HEK293T (cell line): ENCODE measurements around the gene LGI2.

Experiments
- CTCF ChIA-PET: fragments of 350-600 bp; formaldehyde crosslinking; extraction: SDS; loops from one replicate; lab custom pipeline; 2021; ENCODE audit warnings: antibody characterized with exemption, inconsistent platforms; lab: Yijun Ruan, JAX
- POLR2A ChIA-PET: fragments of 350-600 bp; formaldehyde crosslinking; extraction: SDS; loops from one replicate; lab custom pipeline; 2020; ENCODE audit warnings: antibody characterized with exemption, inconsistent platforms; lab: Yijun Ruan, JAX
- DNase-seq: peaks from one replicate; pipeline ENCODE4 v3.0.0; 2012; ENCODE audit warnings: mixed read lengths; ENCODE audit errors: extremely low spot score
- ARNT ChIP-seq: fragments of 450-650 bp; IDR thresholded peaks from 2 replicates; pipeline ENCODE4 v1.6.1; 2017; ENCODE audit warnings: mild to moderate bottlenecking
- BHLHE40 ChIP-seq: fragments of 450-650 bp; IDR thresholded peaks from 2 replicates; pipeline ENCODE4 v1.6.1; 2016; ENCODE audit warnings: mild to moderate bottlenecking, moderate library complexity, borderline replicate concordance
- CTBP1 ChIP-seq: fragments of 450-650 bp; IDR thresholded peaks from 2 replicates; pipeline ENCODE4 v1.6.1; 2016; ENCODE audit warnings: borderline replicate concordance
- ELF4 ChIP-seq: fragments of 450-650 bp; IDR thresholded peaks from 2 replicates; pipeline ENCODE4 v1.6.1; 2017; ENCODE audit warnings: antibody characterized with exemption
- FOXA1 ChIP-seq: fragments of 450-650 bp; IDR thresholded peaks from 2 replicates; pipeline ENCODE4 v1.6.1; 2016; ENCODE audit warnings: mild to moderate bottlenecking
- FOXK2 ChIP-seq: fragments of 450-650 bp; IDR thresholded peaks from 2 replicates; pipeline ENCODE4 v1.6.1; 2016; ENCODE audit warnings: mild to moderate bottlenecking
- FOXM1 ChIP-seq: fragments of 450-650 bp; IDR thresholded peaks from 2 replicates; pipeline ENCODE4 v1.6.1; 2017; ENCODE audit warnings: mild to moderate bottlenecking, borderline replicate concordance
- HDGF ChIP-seq: fragments of 450-650 bp; IDR thresholded peaks from 2 replicates; pipeline ENCODE4 v1.6.1; 2017; ENCODE audit warnings: antibody characterized with exemption, borderline replicate concordance
- L3MBTL2 ChIP-seq: fragments of 450-650 bp; conservative IDR thresholded peaks from 2 replicates; pipeline ENCODE4 v1.6.1; 2016; ENCODE audit warnings: mild to moderate bottlenecking
- LEF1 ChIP-seq: fragments of 450-650 bp; IDR thresholded peaks from 2 replicates; pipeline ENCODE4 v1.6.1; 2017; ENCODE audit warnings: mild to moderate bottlenecking, borderline replicate concordance
- NFRKB ChIP-seq: fragments of 450-650 bp; IDR thresholded peaks from 2 replicates; pipeline ENCODE4 v1.6.1; 2016; ENCODE audit warnings: mild to moderate bottlenecking, moderate library complexity
- SP1 ChIP-seq: fragments of 450-650 bp; IDR thresholded peaks from 2 replicates; pipeline ENCODE4 v1.6.1; 2017
- SUZ12 ChIP-seq: fragments of 450-650 bp; IDR thresholded peaks from 2 replicates; pipeline ENCODE4 v1.6.1; 2016; ENCODE audit warnings: mild to moderate bottlenecking
- TARDBP ChIP-seq: fragments of 450-650 bp; IDR thresholded peaks from 2 replicates; pipeline ENCODE4 v1.6.1; 2016
- ZNF384 ChIP-seq: fragments of 450-650 bp; IDR thresholded peaks from 2 replicates; pipeline ENCODE4 v1.6.1; 2016
- TF ChIP-seq, protein P1 (sequence below): fragments of 450-650 bp; IDR thresholded peaks from 2 replicates; pipeline ENCODE4 v1.6.1; 2016

Gene LGI2

DNA sequence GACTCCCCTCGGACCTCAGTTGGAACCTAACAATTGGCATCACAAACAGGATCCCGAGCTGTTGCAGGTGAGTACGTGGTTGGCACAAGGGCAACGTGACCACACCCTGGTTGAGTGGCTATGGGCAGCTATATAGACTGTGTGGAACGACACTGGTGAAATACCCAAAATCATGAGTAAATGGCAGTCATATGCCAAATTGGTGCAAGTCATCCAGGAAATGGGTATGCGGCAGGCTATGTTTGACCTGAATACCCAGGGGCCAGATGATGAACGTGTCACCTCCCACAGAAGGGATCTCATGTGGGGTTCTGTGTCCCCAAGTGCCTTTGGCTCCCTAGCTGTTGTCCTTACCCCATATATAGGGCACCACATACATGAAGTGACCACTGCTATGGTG, 64.7 kb downstream of the LGI2 start:
- CTCF ChIA-PET, result no interaction called here
- POLR2A ChIA-PET, result no interaction called here
- TF ChIP-seq ELF4, result no peak
- DNase-seq, result no peak

DNA sequence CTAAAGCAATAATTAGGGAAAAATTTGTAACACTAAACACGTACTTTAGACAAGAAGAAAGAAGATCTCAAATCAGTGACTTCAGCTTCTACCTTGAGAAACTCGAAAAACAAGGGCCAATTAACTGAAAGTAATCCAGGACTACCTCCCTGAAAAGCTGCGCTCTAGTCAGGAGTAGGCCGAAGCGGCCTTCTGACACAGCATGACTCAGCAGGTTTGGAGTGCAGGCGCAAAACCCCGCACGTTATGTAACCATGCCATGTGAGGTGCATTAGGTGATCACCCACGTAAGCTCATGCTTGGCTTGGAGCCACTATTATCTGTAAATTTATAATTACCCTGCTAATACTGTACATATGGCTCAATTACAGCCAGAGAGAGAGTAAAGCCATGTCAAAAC, 65.1 kb downstream of the LGI2 start:
- CTCF ChIA-PET, result interaction anchor here (0.7 kb wide), 1 partner anchor 738 kb away, joined by 3 read pairs; no protein-coding TSS in a partner anchor
- POLR2A ChIA-PET, result no interaction called here
- no peak for DNase-seq
- TF ChIP-seq TARDBP, result no peak
- no peak for TF ChIP-seq SUZ12
- no peak for TF ChIP-seq ZNF384
- TF ChIP-seq FOXM1, result no peak
- TF ChIP-seq FOXA1, result no peak
- TF ChIP-seq HDGF, result no peak
- no peak for TF ChIP-seq CTBP1
- no peak for TF ChIP-seq ELF4
- no peak for TF ChIP-seq L3MBTL2
- TF ChIP-seq, protein P1, sequence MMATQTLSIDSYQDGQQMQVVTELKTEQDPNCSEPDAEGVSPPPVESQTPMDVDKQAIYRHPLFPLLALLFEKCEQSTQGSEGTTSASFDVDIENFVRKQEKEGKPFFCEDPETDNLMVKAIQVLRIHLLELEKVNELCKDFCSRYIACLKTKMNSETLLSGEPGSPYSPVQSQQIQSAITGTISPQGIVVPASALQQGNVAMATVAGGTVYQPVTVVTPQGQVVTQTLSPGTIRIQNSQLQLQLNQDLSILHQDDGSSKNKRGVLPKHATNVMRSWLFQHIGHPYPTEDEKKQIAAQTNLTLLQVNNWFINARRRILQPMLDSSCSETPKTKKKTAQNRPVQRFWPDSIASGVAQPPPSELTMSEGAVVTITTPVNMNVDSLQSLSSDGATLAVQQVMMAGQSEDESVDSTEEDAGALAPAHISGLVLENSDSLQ, result no peak
- no peak for TF ChIP-seq NFRKB
- no peak for TF ChIP-seq SP1

DNA sequence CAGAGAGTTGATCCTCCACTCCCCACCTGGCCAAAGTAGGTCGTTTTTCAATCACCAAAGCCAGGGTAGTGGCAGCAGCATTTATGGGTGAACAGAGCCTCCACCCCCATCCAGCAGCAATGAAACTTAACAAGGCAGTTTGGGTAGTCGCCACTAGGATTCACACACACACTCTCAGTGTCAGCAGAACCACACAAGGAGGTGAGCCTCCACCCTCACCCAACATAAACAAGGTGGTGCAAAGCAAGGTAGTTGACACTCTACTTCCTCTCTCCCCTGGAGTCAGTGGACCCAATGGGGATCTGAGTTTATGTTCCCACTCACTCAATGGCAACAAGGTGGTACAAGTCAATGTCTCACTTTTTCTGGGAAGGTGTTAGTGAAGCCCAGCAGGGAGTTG, 67.5 kb downstream of the LGI2 start:
- ChIA-PET POLR2A (no interaction called here), CTCF (no interaction called here)
- DNase-seq, result no peak
- TF ChIP-seq SUZ12, result no peak
- no peak for TF ChIP-seq ZNF384
- TF ChIP-seq FOXA1, result no peak
- no peak for TF ChIP-seq L3MBTL2

DNA sequence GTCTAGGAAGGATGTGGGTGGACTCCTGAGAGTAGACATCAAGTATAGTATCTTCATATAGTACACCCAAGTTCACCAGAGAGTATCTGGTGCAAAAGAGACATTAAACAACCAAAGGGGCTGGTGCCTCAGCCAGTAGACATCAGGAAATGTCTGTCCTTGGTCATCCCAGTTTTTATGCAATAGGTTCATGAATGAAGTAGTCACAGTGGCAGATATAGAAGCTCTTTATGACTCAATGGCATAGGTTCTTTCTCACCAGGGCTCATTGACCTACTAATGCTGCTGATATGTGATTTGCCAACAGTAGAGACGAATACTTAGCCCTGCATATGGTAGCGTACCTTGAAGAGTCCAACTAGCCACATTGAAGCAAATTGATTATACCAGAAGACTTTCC, 72.9 kb downstream of the LGI2 start:
- ChIA-PET POLR2A (no interaction called here), CTCF (no interaction called here)
- DNase-seq, result no peak
- TF ChIP-seq LEF1 (no peak), HDGF (no peak), L3MBTL2 (no peak), SUZ12 (no peak), NFRKB (no peak), FOXM1 (no peak), BHLHE40 (no peak)
- TF ChIP-seq, protein P1, result no peak

- no peak for DNase-seq
- TF ChIP-seq ELF4 (no peak), FOXK2 (no peak), TARDBP (no peak), CTBP1 (no peak), FOXM1 (no peak), L3MBTL2 (no peak), ARNT (no peak), SP1 (no peak)
- CTCF ChIA-PET, result no interaction called here
- POLR2A ChIA-PET, result no interaction called here
Observed at GRCh38 chr4:24956763-24957162, 74.0 kb downstream of the LGI2 start.

- DNase-seq, result no peak
- TF ChIP-seq FOXA1 (no peak), SP1 (no peak), ELF4 (no peak), NFRKB (no peak), TARDBP (no peak), HDGF (no peak), LEF1 (no peak)
- POLR2A ChIA-PET, result no interaction called here
- CTCF ChIA-PET, result no interaction called here
Observed at GRCh38 chr4:24956091-24956490, 74.7 kb downstream of the LGI2 start.

DNA sequence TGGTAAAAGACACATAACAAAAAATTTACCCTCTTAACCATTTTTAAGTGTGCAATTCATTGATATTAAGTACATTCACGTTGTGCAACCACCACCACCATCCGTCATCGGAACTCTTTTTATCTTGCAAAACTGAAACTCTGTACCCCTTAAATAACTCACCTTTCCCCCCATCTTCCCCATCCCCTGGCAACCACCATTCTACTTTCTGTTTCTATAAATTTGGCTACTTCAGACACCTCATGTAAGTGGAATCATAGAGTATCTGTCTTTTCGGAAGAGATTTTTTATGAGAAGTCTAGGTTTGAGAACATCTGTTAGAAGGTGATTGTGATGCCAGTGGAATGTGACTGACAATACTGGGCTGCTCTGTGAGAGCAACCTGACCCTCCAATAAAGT, 78.1 kb downstream of the LGI2 start:
- POLR2A ChIA-PET, result no interaction called here
- no peak for DNase-seq
- TF ChIP-seq LEF1, result no peak
- TF ChIP-seq ZNF384, result no peak
- TF ChIP-seq FOXK2, result no peak
- no peak for TF ChIP-seq FOXA1
- TF ChIP-seq, protein P1, result no peak
- no peak for TF ChIP-seq CTBP1
- no peak for TF ChIP-seq L3MBTL2
- TF ChIP-seq NFRKB, result no peak
- no peak for TF ChIP-seq FOXM1
- no peak for TF ChIP-seq ARNT
- TF ChIP-seq HDGF, result no peak
- no peak for TF ChIP-seq ELF4
- no peak for TF ChIP-seq SP1
- TF ChIP-seq TARDBP, result no peak
- TF ChIP-seq BHLHE40, result no peak
- TF ChIP-seq SUZ12, result no peak
- CTCF ChIA-PET, result no interaction called here
